Heart right ventricle (tissue), 16 donors: Measurements from ENCODE around the gene KRT6C. TPM values are rescaled to one million over a fixed set of nuclear protein-coding genes. Genes with fewer than 3 reads are reported as not detected.
"Not testable (repeated sequence)": the region's sequence is repeated elsewhere in the genome, so short reads cannot be mapped to it uniquely, and the experiment has no call there.

Experiments used
- ATAC-seq, 8 donors: fragments of 200-7000 bp; cut with Tn5 transposase; one replicate each; pipeline ENCODE4 v1.9.1; 2020; ENCODE audit warnings: mild to moderate bottlenecking in 8 of 8, moderate library complexity in 8 of 8, moderate number of reproducible peaks in 1 of 8
- DNase-seq, 2 donors: peaks; one replicate each; pipeline ENCODE4 v3.0.0-alpha.2; 2020
- H3K27ac ChIP-seq, 10 donors: fragments of 200-600 bp; sonication (generic) in 2 of 10; one replicate each; pipeline versions ENCODE4 v1.5.0 to v1.8.0; 2020 to 2022; ENCODE audit warnings: mild to moderate bottlenecking in 3 of 10
- H3K27me3 ChIP-seq, 7 donors: fragments of 200-600 bp; one replicate each; pipeline ENCODE4 v1.8.0; 2021 to 2022; ENCODE audit warnings: mild to moderate bottlenecking in 2 of 7
- H3K36me3 ChIP-seq, 9 donors: fragments of 200-600 bp; sonication (generic) in 1 of 9; one replicate each; pipeline versions ENCODE4 v1.5.0 to v1.8.0; 2020 to 2022; ENCODE audit warnings: mild to moderate bottlenecking in 2 of 9
- H3K4me1 ChIP-seq, 9 donors: fragments of 200-600 bp; sonication (generic) in 1 of 9; one replicate each; pipeline versions ENCODE4 v1.5.0 to v1.8.0; 2020 to 2022; ENCODE audit warnings: mild to moderate bottlenecking in 4 of 9
- H3K4me3 ChIP-seq, 10 donors: fragments of 200-600 bp; sonication (generic) in 2 of 10; one replicate each; pipeline versions ENCODE4 v1.5.0 to v1.8.0; 2020 to 2022; ENCODE audit warnings: mild to moderate bottlenecking in 7 of 10, moderate library complexity in 2 of 10
- H3K9me3 ChIP-seq, 11 donors: fragments of 200-600 bp in 10 of 11; sonication (generic) in 2 of 11; one replicate each; pipeline versions ENCODE4 v1.5.0 to v1.8.0; 2013 to 2022; ENCODE audit warnings: mild to moderate bottlenecking in 2 of 11, control low read depth in 1 of 11, moderate library complexity in 1 of 11
- CTCF ChIP-seq, 9 donors: fragments of 200-600 bp; sonication (generic) in 2 of 9; IDR thresholded peaks; one replicate each; pipeline versions ENCODE4 v1.5.0 to v1.8.0; 2021 to 2022; ENCODE audit warnings: antibody characterized with exemption in 9 of 9, mild to moderate bottlenecking in 5 of 9, moderate library complexity in 1 of 9
- WGBS, 2 donors: extraction: QIAGEN DNeasy Blood & Tissue Kit; methylation state at CpG; one replicate each; pipeline ENCODE4 v1.1.7; 2013; ENCODE audit warnings: inconsistent platforms in 1 of 2; 5-methylcytosine and 5-hydroxymethylcytosine counted together
- intact Hi-C, 10 donors: fragments of 100-400 bp; cut with DNase I; formaldehyde crosslinking; loops; one replicate each; pipeline versions ENCODE4 v1.11.1 to v1.14.2; 2022
- polyA plus RNA-seq, 2 donors: library from polyadenylated mRNA; stranded (reverse); fragments of 200-250 nt; gene quantifications; one replicate each; pipeline ENCODE4 v1.2.3, GENCODE V29; 2013
- total RNA-seq, 10 donors: library from RNA; stranded (reverse); fragmentation: NEBNext Ultra II Directional in 3 of 10; extraction: Animal tissue kit (Norgen Biotek cat#: 25700) in 3 of 10; gene quantifications; one replicate each; pipeline versions ENCODE4 v1.2.1 to v1.2.4, GENCODE V29; 2021 to 2023
- donor health status: Arrhythmogenic right ventricular cardiomyopathy.
- donor health status: ischemic (EF 13 %, LVEDD 7.1; RV severe dilation, severe dysfunction).
- donor health status: healthy with polysubstance abuse.
- donor health status: DM: no; HTN: yes; CAD: no.
- donor health status: DM: no; HTN: no; CAD: no.
- donor health status: ischemic (EF 25% LVEDD 6.9; RV normal size, moderate dysfunction).
- donor health status: ischemic (EF 25% LVEDD 5.7; RV mildly dilated, moderate dysfunction).
- donor health status: healthy.
- donor health status: DM: yes; HTN: yes; CAD: no.
- donor health status: Ischemic cardiomyopathy.
- donor health status: ischemic (EF 35%, LVEDD 5.7; RV mildly dilated, moderate dysfunction).
- donor health status: nonischemic (EF 11% LVEDD 7.7; RV severe dilation, severe dysfunction).
- donor health status: DM: yes; HTN: yes; CAD: no.
- donor health status: PGD.
- donor health status: ischemic (EF 29% LVEDD 5.4; RV normal size, mild dysfunction).
- donor health status: nonischemic (EF 23%, LVEDD 6.1; RV moderate dilation, normal function).

Gene KRT6C
- total and polyA plus RNA-seq, 12 donors, result 0.06 TPM; not detected in 11

DNA sequence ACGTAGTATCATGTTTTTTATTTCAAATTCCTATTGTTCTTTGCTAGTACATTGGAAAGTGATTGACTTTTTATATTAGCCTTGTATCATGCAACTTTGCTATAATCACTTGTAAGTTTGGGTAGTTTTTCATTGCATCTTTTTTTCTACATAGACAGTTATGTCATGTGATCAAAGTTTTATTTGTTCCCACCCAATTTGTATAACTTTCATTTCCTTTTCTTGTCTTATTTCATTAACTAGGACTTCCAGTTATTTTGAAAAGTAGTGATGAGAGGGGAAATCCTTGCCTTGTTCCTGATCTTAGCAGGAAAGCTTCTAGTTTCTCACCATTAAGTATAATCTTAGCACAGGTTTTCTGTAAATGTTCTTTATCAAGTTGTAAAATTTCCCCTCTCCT is 29.3 kb upstream of the KRT6C start:
- WGBS, 2 donors, result 89 to 90% methylated on average over 1 of the region's 1 CpG
- H3K36me3 ChIP-seq, result no peaks in the 10 kb centered on the region
- no peak for DNase-seq
- H3K4me1 ChIP-seq, result peaks cover 0 to 5% (median 0%) of the 10 kb centered on the region in 9 donors
- intact Hi-C loops, result loop anchor here in 4 of 10 donors (10.0 kb wide), 2 partner anchors 128 to 348 kb away; no protein-coding TSS in a partner anchor
- no peak overlapping the region for H3K4me3 ChIP-seq
- H3K27ac ChIP-seq, result no peak overlapping the region
- TF ChIP-seq CTCF (IDR thresholded peaks at IDR 0.05), result no peak
- H3K27me3 ChIP-seq, result peaks cover 0 to 29% (median 22%) of the 10 kb centered on the region in 7 donors
- peaks cover 0 to 7% (median 0%) of the 10 kb centered on the region in 11 donors for H3K9me3 ChIP-seq
- ATAC-seq, result no peak

GRCh38 chr12:52501490-52501889 is 27.9 kb upstream of the KRT6C start:
- H3K27ac ChIP-seq, result no peak overlapping the region
- no peaks in the 10 kb centered on the region for H3K36me3 ChIP-seq
- H3K4me1 ChIP-seq, result peaks cover 0 to 5% (median 0%) of the 10 kb centered on the region in 9 donors
- ATAC-seq, result no peak
- H3K9me3 ChIP-seq, result peaks cover 0 to 7% (median 0%) of the 10 kb centered on the region in 11 donors
- intact Hi-C loops, result loop anchor here in 4 of 10 donors (10.0 kb wide), 2 partner anchors 127 to 347 kb away; no protein-coding TSS in a partner anchor
- 87 to 91% methylated on average over 7 of the region's 7 CpGs for WGBS, 2 donors
- H3K4me3 ChIP-seq, result no peak overlapping the region
- no peak for DNase-seq
- peaks cover 0 to 24% (median 13%) of the 10 kb centered on the region in 7 donors for H3K27me3 ChIP-seq
- no peak for TF ChIP-seq CTCF (IDR thresholded peaks at IDR 0.05)

DNA sequence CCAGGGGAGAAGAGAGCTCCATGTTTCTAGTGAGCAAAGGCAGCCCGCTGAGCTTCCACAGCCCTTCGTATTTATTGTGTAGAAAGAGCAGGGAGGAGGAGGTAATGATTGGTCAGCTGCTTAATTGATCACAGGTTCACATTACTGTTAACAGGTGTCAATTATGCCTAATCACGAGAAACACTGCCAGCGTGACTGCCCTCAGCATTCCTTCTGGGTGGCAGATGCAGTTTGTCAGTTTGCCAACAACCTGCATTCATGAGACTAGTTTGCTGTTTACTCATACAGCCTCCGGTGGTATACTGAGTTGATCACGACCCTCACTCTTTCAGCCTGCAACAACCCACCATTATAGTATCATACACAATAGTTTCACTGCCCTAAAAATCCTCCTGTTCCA is 27.0 kb upstream of the KRT6C start:
- not testable (repeated sequence) for H3K4me3 ChIP-seq, H3K9me3 ChIP-seq, DNase-seq, H3K27ac ChIP-seq, ATAC-seq, H3K36me3 ChIP-seq
- Histone ChIP-seq H3K4me1 (peaks cover 0 to 14% (median under 1%) of the 10 kb centered on the region in 9 donors), H3K27me3 (peaks cover 0 to 19% (median 5%) of the 10 kb centered on the region in 7 donors)
- intact Hi-C loops, result loop anchor here in 4 of 10 donors (10.0 kb wide), 2 partner anchors 126 to 346 kb away; no protein-coding TSS in a partner anchor
- WGBS, 2 donors, result 79 to 82% methylated on average over 6 of the region's 6 CpGs

DNA sequence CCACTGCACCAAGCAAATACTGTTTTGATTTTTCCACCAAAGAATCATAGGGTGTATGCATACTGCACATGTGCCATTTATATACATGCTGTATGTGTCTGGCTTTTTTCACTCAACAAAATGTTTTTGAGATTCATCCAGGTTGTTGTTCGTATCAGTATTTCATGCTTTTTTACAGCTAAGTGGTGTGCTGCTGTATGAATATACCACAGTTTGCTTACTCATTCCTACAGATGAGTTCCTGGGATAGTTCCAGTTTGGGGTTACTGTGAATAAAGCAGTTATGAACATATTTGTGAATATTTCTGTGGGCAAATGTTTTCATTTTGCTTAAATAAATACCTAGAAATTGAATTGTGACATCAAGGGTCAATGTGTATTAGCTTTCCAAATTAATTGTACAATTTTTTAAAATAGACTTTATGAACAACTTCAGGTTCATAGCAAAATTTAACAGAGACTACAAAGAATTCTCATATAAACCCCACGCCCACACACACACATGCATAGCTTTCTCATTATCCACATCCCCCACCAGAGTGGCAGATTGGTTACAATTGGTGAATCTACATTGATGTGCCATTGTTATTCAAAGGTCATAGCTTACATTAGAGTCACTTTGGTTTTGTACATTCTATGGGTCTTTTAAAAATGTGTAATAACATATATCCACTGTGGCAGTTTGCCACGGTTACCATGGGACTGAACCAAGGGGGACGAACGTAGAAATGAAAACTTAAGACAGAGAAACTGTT is 26.4 kb upstream of the KRT6C start:
- Histone ChIP-seq H3K27ac (no peak overlapping the region), H3K4me1 (peaks cover 0 to 20% (median 6%) of the 10 kb centered on the region in 9 donors), H3K4me3 (no peak overlapping the region), H3K27me3 (peaks cover 0 to 17% (median 4%) of the 10 kb centered on the region in 7 donors), H3K36me3 (no peaks in the 10 kb centered on the region), H3K9me3 (peaks cover 0 to 7% (median 0%) of the 10 kb centered on the region in 11 donors)
- DNase-seq (no peak), ATAC-seq (no peak)
- intact Hi-C loops, result loop anchor here in 5 of 10 donors (10.0 kb wide), 3 partner anchors 115 to 345 kb away; partner anchors contain the start of gene KRT84 (in 1 of the 5)
- 77 to 82% methylated on average over 5 of the region's 5 CpGs for WGBS, 2 donors
- TF ChIP-seq CTCF (IDR thresholded peaks at IDR 0.05), result no peak
